Activated T-helper 1 cell treated with anti-CD3 and anti-CD28 coated beads, Interleukin-2, amount 50 U/mL, for 16 hours (primary cell): Measurements from ENCODE around the gene TCHP.

ENCODE experiments used
- DNase-seq, 2 donors: peaks; one replicate each; pipeline ENCODE4 v3.0.0-alpha.2; 2020; ENCODE audit warnings: low read depth in 1 of 2, low spot score in 1 of 2

TCHP gene

DNA sequence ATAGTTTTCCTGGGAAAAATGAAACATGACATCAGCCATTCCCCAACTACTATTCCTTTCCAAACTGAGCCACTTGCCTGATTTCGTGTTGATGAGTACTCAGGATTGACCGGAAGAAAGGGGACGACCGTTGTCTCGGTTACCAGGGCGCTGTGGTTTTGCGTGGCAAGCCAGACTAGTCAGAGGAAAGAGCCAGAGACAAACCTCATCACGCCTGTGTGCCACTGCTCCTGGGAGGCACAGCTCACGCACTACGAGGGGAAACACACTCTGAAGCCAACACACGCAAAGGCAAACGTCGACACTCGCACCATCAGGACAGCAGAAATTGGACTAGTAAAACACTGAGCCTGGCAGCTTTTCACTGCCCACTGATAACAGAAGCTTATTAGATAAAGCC lies 61.1 kb downstream of the TCHP start:
- DNase-seq: no peak

DNA sequence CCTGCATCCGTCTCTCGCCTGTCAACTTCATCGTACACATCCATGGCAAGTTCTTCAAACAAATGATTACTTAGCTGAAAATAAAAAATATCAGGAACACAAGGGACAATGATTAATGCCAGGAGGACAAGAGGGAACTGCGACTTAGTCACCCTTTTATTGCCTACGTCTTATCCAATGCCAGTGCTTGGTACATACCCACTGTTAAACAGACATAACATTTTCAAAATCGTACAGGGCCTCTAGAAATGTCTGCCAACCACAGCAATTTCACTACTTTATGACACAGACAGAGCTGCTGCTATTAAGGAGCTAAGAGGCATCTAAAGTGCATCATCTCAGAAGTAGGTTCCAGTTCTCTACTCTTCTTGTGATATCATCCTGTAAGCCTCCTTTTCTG lies 61.5 kb downstream of the TCHP start:
- no peak for DNase-seq

- no peak for DNase-seq
Observed at GRCh38 chr12:109962398-109962797, 62.3 kb downstream of the TCHP start.

DNA sequence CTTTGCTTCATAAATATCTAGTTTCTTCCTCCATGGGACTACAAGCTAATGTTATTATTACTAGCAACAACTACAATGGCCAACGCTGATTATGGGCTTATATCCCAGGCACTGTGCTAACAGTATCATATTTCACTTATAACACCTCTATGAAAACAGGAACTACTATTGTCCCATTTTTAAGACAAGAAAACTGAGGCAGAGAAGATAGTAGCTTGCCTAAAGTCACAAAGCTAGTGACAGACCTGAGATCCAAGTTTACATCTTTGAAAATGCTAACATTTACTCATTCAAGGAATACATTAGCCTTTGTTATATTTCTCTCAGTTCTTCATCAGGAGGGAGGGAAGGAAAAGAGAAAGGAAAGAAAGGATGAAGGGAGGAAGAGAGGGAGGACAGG lies 63.3 kb downstream of the TCHP start:
- no peak for DNase-seq

GRCh38 chr12:109963743-109964429 lies 63.8 kb downstream of the TCHP start:
- no peak for DNase-seq

DNA sequence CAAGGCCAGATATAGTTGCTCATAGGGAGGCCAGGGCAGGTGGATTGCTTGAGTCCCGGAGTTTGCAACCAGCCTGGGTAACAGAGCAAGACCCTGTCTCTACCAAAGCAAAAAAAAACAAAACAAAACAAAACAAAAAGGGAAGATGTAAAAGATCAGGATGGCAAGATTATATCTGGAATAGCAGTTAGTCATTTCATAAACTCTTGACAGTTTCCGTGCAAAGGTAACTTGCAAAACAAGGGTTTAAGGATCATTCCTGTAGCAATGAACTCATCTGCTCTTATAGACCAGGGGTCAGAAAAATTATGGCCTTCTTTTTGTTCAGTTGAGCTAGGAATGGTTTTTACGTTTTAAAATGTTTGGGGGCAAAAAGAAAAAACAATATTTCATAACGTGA lies 66.5 kb downstream of the TCHP start:
- DNase-seq: no peak

DNA sequence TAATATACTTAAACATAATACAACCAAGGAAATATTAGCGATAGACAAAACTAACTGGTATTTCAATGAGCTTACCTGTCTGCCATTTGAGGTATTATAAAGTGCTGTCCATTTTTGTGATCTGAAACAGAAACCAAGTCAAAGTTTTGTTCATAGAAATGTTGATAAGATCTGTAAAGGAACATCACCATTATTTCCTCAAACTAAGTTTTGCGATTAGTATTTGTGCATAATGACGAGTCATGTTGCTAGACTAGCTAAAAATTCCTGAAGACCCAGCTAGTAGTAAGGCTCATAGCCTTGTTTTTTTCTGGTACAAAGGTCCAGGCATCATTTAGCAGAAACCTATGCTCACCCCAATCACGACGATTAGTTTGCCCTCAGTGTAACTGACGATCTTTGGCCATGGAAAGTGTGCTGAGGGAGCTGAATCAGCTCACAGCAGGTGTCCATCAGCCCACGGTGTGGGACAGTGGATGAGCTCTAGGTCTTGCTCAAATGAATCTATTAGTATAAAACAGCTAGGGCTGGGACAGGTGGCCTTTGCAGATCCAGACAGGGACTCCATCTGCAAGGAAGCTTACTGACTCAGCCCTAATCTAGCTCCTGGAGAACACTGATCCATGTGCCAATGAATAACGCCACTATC lies 67.4 kb downstream of the TCHP start:
- DNase-seq: no peak
